Aorta (tissue), 5 donors: ENCODE data around the gene LRRC51. TPM values are rescaled to one million over a fixed set of nuclear protein-coding genes. Genes with fewer than 3 reads are reported as not detected.
"Not testable (repeated sequence)": the region's sequence is repeated elsewhere in the genome, so short reads cannot be mapped to it uniquely, and the experiment has no call there.

ENCODE experiments used
- ATAC-seq: fragments of 200-7000 bp; cut with Tn5 transposase; one replicate; pipeline ENCODE4 v1.9.1; 2022; ENCODE audit warnings: moderate library complexity; ENCODE audit not compliant: low FRiP score
- DNase-seq, 2 donors: peaks; one replicate each; pipeline ENCODE4 v3.0.0-alpha.2; 2020
- H3K27ac ChIP-seq, 2 donors: one replicate each; pipeline ENCODE4 v1.5.1; 2013; ENCODE audit warnings: low read length in 2 of 2, mild to moderate bottlenecking in 2 of 2, moderate library complexity in 2 of 2, control low read depth in 1 of 2, inconsistent platforms in 1 of 2, low read depth in 1 of 2
- H3K27me3 ChIP-seq, 2 donors: one replicate each; pipeline ENCODE4 v1.6.1; 2013; ENCODE audit warnings: control low read depth in 1 of 2, low read length in 1 of 2, mild to moderate bottlenecking in 1 of 2, moderate library complexity in 1 of 2; ENCODE audit not compliant: insufficient read depth in 2 of 2, control insufficient read depth in 1 of 2
- H3K36me3 ChIP-seq, 2 donors: one replicate each; pipeline ENCODE4 v1.6.1; 2013; ENCODE audit warnings: control low read depth in 1 of 2, low read length in 1 of 2, mild to moderate bottlenecking in 1 of 2; ENCODE audit not compliant: insufficient read depth in 2 of 2, control insufficient read depth in 1 of 2
- H3K4me1 ChIP-seq, 2 donors: one replicate each; pipeline ENCODE4 v1.6.1; 2013; ENCODE audit warnings: low read length in 2 of 2, control low read depth in 1 of 2, mild to moderate bottlenecking in 1 of 2, moderate library complexity in 1 of 2; ENCODE audit not compliant: insufficient read depth in 2 of 2, control insufficient read depth in 1 of 2
- H3K4me3 ChIP-seq, 2 donors: one replicate each; pipeline ENCODE4 v1.5.1; 2013; ENCODE audit warnings: low read length in 2 of 2, control low read depth in 1 of 2, mild to moderate bottlenecking in 1 of 2
- H3K9me3 ChIP-seq: one replicate; pipeline ENCODE4 v1.6.1; 2013; ENCODE audit warnings: mild to moderate bottlenecking, low read length; ENCODE audit not compliant: control insufficient read depth
- WGBS, 2 donors: extraction: QIAGEN DNeasy Blood & Tissue Kit; methylation state at CpG; one replicate each; pipeline ENCODE4 v1.1.7; 2013; 5-methylcytosine and 5-hydroxymethylcytosine counted together
- intact Hi-C, 2 donors: fragments of 100-400 bp; cut with DNase I; formaldehyde crosslinking; loops; one replicate each; pipeline versions ENCODE4 v1.14.2 to v1.15.0; 2022
- polyA plus RNA-seq, 2 donors: library from polyadenylated mRNA; stranded (reverse); fragments of 200-250 nt; gene quantifications; one replicate each; pipeline ENCODE4 v1.2.3, GENCODE V29; 2013
- total RNA-seq, 2 donors: library from RNA; stranded (reverse); fragmentation: NEBNext Ultra II Directional; extraction: Animal tissue kit (Norgen Biotek cat#: 25700); gene quantifications; one replicate each; pipeline ENCODE4 v1.2.1, GENCODE V29; 2021
- donor health status: healthy with polysubstance abuse.
- donor health status: Bipolar disorder and iron deficiency.
- donor health status: DM: no; HTN: no; CAD: no.
- donor health status: DM: no; HTN: no; CAD: no.
- donor health status: DM: yes; HTN: yes; CAD: no.

LRRC51 gene
- total and polyA plus RNA-seq, 4 donors: 6.6 to 12.8 (median 8.6) TPM

- DNase-seq: no peak
- WGBS, 2 donors: 80 to 91% methylated on average over 1 of the region's 1 CpG
- no peaks in the 10 kb centered on the region for H3K9me3 ChIP-seq
- H3K4me3 ChIP-seq: no peak overlapping the region
- H3K4me1 ChIP-seq: no peaks in the 10 kb centered on the region
- peaks cover 0 to 2% of the 10 kb centered on the region in 2 donors for H3K27me3 ChIP-seq
- intact Hi-C loops: no loop called here
- H3K27ac ChIP-seq: no peak overlapping the region
- H3K36me3 ChIP-seq: no peaks in the 10 kb centered on the region
- ATAC-seq: no peak
Observed at GRCh38 chr11:72122607-72123006, 42.0 kb downstream of the LRRC51 start.

- Histone ChIP-seq H3K4me1 (no peaks in the 10 kb centered on the region), H3K27ac (no peak overlapping the region), H3K9me3 (no peaks in the 10 kb centered on the region), H3K36me3 (no peaks in the 10 kb centered on the region), H3K4me3 (no peak overlapping the region), H3K27me3 (peaks cover 0 to 2% of the 10 kb centered on the region in 2 donors)
- no peak for ATAC-seq
- WGBS, 2 donors: 57 to 64% methylated on average over 3 of the region's 3 CpGs
- intact Hi-C loops: no loop called here
- no peak for DNase-seq
Observed at GRCh38 chr11:72123117-72123653, 42.5 kb downstream of the LRRC51 start.

- intact Hi-C loops: no loop called here
- 54 to 58% methylated on average over 6 of the region's 6 CpGs for WGBS, 2 donors
- H3K36me3 ChIP-seq: no peaks in the 10 kb centered on the region
- H3K4me3 ChIP-seq: no peak overlapping the region
- no peaks in the 10 kb centered on the region for H3K9me3 ChIP-seq
- H3K27me3 ChIP-seq: peaks cover 0 to 2% of the 10 kb centered on the region in 2 donors
- no peak overlapping the region for H3K27ac ChIP-seq
- H3K4me1 ChIP-seq: no peaks in the 10 kb centered on the region
- no peak for DNase-seq
- ATAC-seq: no peak
Observed at GRCh38 chr11:72124046-72124445, 43.4 kb downstream of the LRRC51 start.

DNA sequence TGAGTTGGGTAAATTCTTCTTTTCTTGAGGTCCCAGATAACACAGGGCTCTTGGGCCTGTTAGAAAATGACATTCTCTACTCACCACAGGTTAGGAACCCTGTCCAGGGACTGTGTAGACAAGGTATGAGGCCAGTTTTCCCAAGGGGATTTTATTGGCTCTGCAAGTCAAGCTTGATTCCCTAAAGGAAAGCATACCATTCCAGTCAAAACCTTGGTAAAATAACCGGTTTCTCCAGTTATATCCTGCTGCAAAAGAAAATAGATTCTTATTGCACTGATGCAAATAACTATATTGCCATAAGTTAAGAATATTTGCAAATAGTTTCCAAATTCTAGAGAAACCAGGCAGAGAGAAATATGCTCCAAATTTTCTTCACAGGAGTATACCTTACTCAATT lies 45.3 kb downstream of the LRRC51 start:
- no peak overlapping the region for H3K4me3 ChIP-seq
- H3K9me3 ChIP-seq: no peaks in the 10 kb centered on the region
- H3K27me3 ChIP-seq: peaks cover 0 to 2% of the 10 kb centered on the region in 2 donors
- no peak for DNase-seq
- intact Hi-C loops: no loop called here
- WGBS, 2 donors: 38% methylated on average over 1 of the region's 1 CpG
- H3K4me1 ChIP-seq: no peaks in the 10 kb centered on the region
- no peaks in the 10 kb centered on the region for H3K36me3 ChIP-seq
- ATAC-seq: no peak
- H3K27ac ChIP-seq: no peak overlapping the region

DNA sequence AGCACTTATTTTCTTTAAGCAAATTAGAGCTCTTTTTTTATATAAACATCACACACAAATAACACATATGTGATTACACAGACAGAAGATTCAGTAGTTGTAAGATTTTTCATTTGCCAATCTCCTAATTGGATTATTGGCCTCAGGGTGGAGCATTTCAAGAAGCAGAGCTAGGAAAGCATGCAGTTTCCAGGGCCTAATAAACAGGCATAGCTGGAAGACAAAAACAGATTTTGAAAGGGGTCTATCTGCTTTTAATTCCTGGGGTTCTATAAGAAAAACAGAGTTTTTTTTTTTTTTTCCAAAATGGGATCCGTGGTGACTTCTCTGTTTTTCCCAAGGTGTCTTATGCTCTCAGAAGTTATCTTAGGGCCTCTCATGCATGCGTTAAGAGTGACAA lies 47.3 kb downstream of the LRRC51 start:
- Histone ChIP-seq H3K4me3 (no peak overlapping the region), H3K9me3 (no peaks in the 10 kb centered on the region), H3K27me3 (peaks cover 0 to 1% of the 10 kb centered on the region in 2 donors), H3K36me3 (no peaks in the 10 kb centered on the region), H3K4me1 (no peaks in the 10 kb centered on the region), H3K27ac (no peak overlapping the region)
- DNase-seq: no peak
- intact Hi-C loops: no loop called here
- no peak for ATAC-seq
- WGBS, 2 donors: 59 to 66% methylated on average over 2 of the region's 2 CpGs

- H3K4me3 ChIP-seq: no peak overlapping the region
- intact Hi-C loops: no loop called here
- no peaks in the 10 kb centered on the region for H3K4me1 ChIP-seq
- ATAC-seq: no peak
- H3K9me3 ChIP-seq: no peaks in the 10 kb centered on the region
- DNase-seq: no peak
- 84 to 91% methylated on average over 3 of the region's 3 CpGs for WGBS, 2 donors
- H3K27ac ChIP-seq: no peak overlapping the region
- peaks cover 0 to 1% of the 10 kb centered on the region in 2 donors for H3K27me3 ChIP-seq
- H3K36me3 ChIP-seq: no peaks in the 10 kb centered on the region
Observed at GRCh38 chr11:72129381-72129780, 48.7 kb downstream of the LRRC51 start.

DNA sequence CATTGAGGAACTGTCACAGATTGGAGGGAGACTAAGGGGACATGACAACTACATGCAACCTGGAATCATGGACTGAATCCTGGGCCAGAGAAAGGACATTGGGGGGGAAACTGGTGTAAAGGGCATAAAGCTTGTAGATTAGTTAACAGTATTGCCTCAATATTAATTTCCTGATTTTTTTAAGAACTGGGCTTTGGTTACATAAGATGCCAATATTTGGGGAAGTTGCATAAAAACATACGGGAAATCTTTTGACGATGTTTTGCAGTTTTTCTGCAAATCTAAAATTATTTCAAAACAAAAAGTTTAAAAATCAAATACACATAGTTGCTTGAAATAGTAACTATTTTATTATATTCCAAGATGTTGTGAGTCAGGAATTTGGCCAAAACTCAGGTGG lies 52.0 kb downstream of the LRRC51 start:
- intact Hi-C loops: no loop called here

DNA sequence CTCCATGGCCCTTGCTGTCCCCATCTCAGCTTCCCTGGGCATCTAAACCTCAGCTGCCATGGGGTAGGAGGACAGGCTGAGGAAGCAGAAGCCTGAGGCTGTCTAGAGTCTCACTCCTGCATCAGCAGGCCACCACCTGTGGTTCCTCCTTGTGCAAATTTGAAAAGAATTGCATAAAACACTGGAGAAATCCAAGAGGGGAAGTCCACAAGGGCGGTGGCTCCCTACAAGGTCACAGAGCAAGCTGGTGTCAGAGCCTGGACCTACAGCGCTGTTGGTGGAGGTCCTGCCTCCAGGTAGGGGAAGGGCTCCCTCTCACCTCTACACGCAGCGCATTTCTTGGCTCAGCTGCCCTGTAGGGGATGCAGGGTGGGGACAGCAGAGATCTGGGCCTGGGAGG lies 54.8 kb downstream of the LRRC51 start, which contains the start of gene FOLR3:
Gene FOLR3 (plus strand): TSS at position 253 of the 400 bp plus-strand sequence. CDS start 228 bp downstream, outside the sequence.
- H3K4me1 ChIP-seq, intact Hi-C loops, ATAC-seq: not testable (repeated sequence)

More for the DNA sequence above, 52.0 kb downstream of the LRRC51 start:
- H3K4me3 ChIP-seq: no peak overlapping the region
- WGBS, 2 donors: 80 to 85% methylated on average over 2 of the region's 2 CpGs
- ATAC-seq (no peak), DNase-seq (no peak)
- no peaks in the 10 kb centered on the region for H3K36me3 ChIP-seq
- H3K9me3 ChIP-seq: no peaks in the 10 kb centered on the region
- peaks cover 0 to 1% of the 10 kb centered on the region in 2 donors for H3K27me3 ChIP-seq
- H3K4me1 ChIP-seq: no peaks in the 10 kb centered on the region
- H3K27ac ChIP-seq: no peak overlapping the region

GRCh38 chr11:72135891-72136683 lies 55.4 kb downstream of the LRRC51 start:
- no peaks in the 10 kb centered on the region for H3K36me3 ChIP-seq
- no peak overlapping the region for H3K27ac ChIP-seq
- no peak for DNase-seq
- no peak for ATAC-seq
- no peak overlapping the region for H3K4me3 ChIP-seq
- peaks cover 0 to 1% of the 10 kb centered on the region in 2 donors for H3K27me3 ChIP-seq
- no peaks in the 10 kb centered on the region for H3K9me3 ChIP-seq
- intact Hi-C loops: no loop called here
- 87 to 88% methylated on average over 14 of the region's 14 CpGs for WGBS, 2 donors
- H3K4me1 ChIP-seq: no peaks in the 10 kb centered on the region

More for the DNA sequence above, 54.8 kb downstream of the LRRC51 start, which contains the start of gene FOLR3:
- not testable (repeated sequence) for H3K27ac ChIP-seq, H3K36me3 ChIP-seq, H3K9me3 ChIP-seq, H3K4me3 ChIP-seq, DNase-seq, H3K27me3 ChIP-seq
- 81 to 94% methylated on average over 4 of the region's 4 CpGs for WGBS, 2 donors
